CD4-positive, alpha-beta T cell treated with Interleukin-2 at 100 ng/mL for 4 hours (primary cell): ENCODE results near the gene PAX3.

Source experiments
- DNase-seq: peaks from one replicate; pipeline ENCODE4 v3.0.0-alpha.2; 2020; ENCODE audit warnings: low spot score

Gene PAX3

DNA sequence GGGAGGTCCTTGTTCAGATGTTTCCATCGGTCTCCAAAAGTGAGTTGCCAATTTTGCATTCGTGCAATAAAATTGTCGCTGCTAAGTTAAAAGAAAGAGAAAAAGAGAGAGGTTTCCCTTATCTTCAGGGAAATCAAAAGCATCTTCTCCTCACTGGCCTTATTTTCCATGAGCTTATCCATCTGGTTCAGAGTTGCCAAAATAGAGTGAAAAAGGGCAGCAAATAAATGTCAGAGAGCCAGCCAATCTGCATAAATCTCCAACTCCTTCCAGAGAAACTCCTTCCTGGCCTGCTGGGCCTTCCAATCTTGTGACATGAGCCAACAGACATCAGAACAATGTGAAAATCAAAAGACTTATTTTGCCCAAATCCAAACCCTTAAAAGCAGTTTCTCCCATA lies 28.4 kb downstream of the PAX3 start:
- DNase-seq = no peak

DNA sequence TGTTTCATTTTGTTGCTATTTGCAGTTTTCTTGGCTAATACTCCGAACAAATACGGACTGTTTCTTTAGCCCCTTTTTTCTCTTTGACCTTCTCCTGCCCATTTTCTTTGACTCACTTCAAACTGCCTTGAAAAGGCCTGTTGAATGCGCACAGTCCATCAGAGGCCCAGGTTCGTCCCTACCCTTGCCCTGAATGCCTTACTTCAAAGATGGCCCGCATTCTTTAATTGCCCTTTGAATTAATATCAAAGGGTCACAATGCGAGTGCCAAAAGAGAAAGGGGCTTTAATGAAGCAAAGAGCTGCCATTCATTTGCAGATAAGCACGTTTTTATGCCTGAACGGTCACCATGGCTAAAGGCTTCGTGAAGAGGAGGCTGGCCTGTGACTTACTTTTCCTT lies 29.7 kb downstream of the PAX3 start:
- no peak for DNase-seq

DNA sequence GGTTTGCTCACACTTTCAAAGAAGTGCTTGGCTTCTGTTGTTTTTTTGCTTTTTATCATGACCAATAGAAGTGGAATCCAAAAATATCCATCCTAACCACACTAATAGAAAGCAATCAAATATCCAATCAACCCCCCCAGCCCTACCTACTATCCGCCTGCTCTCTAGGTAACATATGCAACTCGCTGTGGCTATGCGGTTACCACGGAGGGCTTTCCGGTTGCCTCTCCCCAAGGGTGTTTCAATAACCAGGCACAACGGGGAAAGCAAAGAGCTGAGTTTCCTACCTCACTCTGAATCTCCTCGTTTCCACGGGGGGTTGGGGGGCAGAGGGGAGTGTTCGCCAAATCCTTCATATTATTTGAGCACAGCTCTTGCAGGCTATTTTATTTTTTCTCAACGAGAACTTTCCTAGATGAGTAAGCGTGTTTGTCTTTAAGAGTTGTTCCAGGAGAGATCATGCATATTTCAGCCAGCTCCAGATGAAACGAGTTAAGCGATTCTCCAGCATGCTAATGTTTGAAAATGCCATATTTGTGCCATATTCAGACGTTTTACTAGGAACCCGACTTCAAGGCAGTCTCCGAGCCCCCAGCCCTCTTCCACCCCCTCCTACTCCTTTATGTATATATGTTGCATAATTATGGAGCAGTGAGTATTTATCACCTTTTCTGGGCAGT lies 30.3 kb downstream of the PAX3 start:
- no peak for DNase-seq

DNA sequence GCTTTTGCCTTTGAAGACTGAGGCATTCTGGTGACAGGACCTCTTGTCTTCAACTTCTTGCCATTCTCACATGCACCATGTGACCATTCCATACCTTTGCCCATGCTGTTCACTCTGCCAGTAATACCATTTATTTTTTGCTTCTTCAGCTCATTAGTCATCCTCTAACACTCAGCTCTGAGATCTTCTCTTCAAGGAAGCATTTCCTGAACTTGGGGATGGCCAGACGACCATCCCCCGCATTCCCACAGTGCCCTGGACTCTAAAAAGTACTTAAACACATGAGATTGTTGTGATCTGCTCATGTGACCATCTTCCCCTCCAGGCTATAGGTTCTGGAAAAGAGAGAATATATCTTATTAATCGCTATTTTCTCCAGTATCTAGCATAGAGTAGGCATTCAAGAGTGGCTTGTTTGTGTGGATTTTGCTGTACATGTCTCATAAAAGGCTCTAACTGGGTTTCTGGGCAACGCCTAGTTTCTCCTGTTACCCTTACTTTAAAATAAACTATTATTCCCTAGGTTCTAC lies 33.9 kb downstream of the PAX3 start:
- DNase-seq = no peak

DNA sequence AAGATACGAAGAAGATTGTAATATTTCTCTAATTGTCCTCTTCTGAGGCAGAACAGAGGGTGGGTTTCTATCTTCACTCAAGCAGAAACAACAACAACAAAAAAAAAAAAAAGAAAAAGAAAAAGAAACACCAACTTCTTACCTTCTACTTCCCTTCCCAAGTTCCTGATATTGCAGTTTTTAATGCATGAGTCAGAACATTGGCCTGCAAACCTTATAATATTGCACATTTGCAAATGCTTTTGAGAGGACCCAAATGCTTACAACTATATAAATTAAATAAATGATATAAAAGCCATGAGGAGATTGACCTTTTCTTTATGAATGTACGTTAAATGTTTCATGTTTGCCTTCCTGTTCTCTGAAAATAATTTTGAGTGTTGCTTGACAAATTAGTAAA lies 37.3 kb downstream of the PAX3 start:
- DNase-seq = no peak

DNA sequence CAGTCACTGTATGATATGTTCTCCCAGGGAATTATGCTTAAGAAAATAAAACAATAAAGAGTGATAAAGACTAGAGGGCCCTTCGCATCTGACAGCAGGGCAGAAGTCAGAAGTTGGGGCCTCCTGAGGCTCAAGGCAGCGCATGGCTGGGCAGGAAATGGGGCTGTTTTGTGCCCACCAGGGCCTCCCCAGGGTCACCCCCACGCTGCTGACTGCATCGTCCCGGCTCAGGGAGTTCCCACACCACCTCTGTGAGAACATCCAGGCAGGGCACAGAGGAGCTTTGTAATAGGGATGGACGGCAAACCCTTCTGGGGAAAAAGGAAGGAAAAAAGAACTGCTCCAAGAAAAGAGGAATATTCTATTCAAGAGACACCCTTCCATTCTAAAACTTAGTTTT lies 41.2 kb downstream of the PAX3 start:
- no peak for DNase-seq

DNA sequence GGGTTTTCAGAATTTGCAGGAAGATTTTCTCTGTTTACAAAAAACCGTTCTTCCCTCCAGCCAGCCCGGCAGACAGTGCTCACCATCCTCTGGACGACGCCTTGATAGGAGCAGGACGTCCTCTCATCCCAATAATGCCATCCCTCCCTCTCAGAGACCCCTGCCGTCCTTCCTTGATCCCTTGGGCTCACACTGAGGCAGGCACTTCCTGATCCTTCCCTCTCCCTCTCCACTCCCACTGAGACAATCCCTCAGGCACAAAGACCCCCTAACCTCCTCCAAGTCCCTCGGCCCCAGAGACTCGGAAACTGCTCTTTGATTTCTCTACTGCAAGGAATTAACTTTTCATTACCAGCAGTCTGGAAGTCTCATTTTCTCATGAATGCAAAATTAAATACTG lies 42.5 kb downstream of the PAX3 start:
- DNase-seq = no peak

DNA sequence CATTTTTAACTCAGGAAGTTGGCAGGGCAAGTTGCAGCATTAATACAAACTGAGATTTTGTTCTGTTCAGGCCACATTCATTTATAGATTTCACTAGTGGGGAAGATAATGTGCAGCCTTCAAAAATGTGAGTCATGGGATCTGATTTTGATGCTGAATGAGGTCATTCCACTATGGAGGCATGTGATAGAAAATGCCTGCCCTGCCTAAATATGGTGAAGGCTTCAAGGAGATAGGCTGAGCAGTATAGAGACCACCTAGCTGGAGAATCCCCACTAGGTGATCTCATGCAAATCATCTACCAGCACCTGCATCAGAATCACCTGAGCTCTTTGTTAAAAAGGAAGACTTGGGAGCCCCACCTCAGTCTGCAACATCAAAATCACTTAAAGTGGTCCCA lies 43.7 kb downstream of the PAX3 start:
- no peak for DNase-seq

DNA sequence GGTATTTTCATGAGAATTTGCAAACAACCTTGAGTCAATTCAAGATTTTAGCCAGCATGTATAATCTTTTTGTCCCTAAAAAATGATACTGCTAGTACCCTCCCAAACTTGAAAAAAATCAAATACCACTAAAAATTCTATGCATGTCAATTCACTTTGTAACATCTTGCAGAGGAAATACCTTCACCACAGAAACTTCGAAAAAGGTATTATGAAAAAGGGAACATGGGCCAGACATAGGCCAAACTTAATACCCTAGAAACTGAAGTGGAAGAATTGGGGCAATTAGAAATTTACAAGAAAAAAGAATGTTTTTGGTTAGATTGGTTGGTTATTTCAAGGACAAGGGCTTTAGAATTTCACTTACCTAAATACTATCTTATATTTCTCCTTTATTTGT lies 48.5 kb downstream of the PAX3 start:
- no peak for DNase-seq

DNA sequence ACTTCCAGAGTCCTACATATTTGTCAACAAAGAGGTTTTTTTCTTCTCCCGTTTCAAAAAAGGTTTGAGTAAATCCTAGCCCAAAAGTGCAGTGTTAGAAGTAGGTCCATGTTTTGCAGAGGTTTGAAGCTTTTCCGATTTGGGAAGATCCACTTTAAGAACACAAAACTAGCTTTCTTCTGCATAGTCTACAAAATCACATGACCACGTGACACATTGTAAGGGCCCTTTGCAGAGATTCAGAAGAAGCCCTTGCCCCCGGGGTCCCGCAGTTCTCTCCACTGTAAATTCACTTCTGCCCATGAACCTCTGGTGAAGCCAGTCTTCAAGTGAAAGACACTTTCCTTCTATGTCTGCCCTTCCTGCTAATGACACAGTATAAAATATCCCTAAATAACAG lies 49.4 kb downstream of the PAX3 start:
- no peak for DNase-seq

DNA sequence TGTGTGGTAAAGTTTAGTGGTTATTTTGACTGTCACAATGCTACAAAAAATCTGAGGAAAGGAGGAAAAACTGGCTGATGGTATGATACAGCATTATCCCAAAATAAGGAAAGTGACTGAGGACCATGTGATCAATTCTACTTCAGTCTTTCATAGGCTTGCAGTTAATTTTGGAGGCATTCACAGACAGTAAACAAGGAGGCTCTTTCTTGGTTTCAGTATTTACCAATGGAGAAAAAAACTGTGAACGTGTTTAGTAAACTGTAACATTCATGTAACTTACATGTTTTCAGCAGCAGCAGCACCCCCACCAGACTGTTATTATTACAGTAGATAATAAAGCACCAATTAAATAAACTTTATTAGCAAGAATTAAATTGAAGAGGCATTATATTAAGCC lies 50.0 kb downstream of the PAX3 start:
- no peak for DNase-seq

DNA sequence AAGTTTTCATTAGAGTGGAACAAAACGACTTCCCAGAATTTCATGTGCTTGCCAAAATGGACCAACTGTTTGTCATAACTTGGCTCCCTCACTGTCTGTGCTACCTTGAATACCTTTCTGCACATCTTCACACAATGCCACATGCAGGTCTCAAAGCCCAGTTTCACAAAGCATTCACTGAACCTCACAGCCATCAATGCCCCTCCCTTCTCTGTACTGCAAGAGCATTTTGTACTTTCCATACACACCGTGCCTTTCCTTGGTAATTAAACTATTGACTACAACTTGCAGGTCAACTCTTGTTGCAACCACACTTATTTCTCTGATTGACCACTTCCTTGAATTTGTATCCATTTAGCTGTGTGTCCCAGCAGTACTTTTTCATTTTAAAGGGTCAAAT lies 50.5 kb downstream of the PAX3 start:
- DNase-seq = no peak

DNA sequence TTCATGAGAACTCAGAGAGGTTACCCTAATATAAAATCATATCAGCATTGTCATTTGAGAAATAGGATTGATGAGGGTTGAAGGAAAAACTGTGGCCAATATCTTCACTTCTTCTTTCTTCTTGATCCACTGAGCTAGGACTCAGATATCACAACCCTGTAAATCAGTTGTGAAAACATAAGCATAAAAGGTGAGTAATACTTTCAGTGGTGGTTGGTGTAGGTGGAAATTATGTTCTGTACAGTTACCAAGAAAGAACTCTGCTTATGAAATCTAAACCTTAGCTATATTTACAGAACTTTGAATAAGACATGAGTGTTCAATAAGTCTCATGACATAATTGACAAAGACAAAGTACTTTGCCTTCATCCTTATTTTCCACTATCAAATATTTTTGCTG lies 56.3 kb downstream of the PAX3 start:
- no peak for DNase-seq

DNA sequence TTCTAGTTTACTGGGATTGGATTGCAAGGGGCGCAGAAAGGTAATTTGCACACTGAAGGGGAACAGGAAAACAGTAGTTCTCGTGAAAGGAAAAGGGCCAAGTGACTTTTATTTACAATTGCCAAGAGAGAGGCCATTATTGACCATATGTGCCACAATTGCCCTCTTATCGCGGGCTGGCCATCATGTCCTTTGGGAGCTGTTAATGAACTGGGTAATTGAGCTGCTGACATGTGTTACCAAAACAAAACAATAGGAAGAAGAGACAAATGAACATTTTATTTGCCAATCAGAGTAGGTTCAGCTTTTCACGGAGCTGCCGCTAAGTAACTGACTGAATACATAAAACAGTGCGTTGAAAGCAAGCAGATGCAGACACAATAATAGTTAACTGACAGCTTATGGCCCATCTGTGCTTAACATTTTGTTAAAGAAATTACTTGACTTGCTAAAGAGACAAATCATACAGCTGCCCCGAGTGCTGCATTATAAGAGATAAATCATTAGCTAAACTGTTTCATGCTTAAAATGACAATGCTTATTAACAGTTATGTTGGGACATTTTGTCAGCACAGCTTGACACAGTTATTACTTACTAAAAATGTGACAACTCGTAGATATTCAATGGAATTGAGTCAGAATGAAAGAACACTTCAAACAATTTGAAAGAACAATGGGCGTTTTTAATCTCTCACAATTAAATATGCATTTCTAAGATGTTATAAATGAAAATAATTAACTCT lies 57.5 kb downstream of the PAX3 start:
- DNase-seq = no peak

DNA sequence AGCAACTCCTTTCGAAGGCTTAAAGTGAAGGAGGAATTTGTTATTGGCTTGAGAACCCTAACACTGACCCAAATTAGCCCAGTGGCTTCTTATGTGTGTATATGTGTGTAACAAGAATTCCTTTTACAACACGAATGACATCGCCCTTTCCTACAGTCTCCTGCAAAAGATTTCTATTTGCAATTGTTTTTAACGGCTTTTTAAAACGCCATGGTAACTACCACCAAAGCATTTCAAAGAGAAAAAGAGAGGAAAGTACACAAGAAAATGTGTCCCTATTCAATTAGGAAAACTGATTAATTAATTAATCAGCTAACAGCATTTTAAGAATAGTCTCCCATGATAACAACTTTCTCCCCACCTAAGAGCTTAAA lies 58.1 kb downstream of the PAX3 start:
- no peak for DNase-seq

DNA sequence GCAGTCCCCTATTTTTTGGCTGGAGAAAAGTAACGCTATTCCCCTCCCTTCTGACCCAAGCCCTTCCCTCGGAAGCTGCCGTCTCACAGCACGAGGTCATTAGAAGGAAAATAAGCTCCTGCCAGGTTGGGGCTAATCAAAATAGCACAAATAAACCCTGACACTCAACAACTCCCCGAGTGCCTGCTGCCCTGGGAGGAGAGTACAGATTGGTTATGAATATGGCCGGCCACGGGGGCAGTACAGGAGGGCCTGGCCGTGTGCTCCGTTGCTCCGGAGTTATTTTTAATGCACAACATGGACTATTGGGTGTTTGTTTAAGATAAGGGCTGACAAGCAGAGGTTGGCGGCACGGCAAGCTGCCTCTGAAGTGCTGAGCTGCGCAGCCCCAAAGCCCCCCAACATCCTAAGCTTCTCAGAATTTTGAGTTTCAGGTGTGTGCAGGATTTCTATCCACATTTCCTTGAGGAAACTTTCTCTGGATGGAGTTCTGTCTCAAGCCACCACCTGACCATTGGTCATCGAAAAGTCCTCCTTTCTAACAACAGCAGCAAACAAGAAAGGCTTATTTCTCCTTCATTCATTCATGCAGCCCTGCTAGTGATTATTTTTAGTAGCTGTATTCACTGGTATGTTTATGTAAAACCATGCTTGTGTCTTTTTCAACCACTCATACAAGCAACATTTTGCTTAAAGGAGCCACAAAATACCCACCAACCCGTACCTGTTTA lies 58.7 kb downstream of the PAX3 start:
- no peak for DNase-seq

DNA sequence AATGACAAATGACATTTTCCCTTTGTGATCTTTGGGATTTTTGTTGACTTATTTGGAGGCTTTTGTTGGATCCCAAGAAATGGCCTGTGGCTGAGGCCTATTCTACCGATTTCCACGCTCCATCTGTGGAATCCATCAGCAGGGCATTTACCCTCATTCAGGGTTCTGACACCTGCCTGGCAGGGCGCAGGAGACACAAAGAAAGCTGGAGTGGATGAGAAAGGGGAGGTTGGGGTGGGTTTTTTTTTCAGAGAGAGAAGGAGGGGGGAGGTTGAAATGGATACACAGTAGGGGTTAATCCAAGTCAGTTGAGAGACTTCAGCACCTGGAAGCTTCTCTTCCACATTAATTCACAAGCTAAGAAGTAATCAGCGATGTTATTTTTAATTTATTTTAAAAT lies 59.7 kb downstream of the PAX3 start:
- no peak for DNase-seq

DNA sequence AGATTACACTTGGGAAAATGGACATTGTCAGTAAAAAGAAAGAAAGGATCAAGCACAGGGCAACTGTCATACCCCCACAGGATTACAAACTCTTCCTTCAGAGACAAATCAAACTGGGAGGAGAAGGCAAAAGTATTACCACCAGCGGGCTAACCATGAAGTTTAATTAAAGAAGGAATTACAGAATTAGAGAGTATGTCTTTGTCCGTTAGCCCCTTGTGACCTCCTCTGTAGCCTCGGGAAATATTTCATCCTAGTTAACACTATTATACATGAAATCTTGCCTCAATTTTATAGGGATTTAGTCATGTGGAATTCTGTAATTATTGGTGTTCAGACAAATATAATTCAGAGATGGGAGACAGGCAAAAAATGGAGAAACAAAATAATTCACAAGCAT lies 60.7 kb downstream of the PAX3 start:
- DNase-seq = no peak

DNA sequence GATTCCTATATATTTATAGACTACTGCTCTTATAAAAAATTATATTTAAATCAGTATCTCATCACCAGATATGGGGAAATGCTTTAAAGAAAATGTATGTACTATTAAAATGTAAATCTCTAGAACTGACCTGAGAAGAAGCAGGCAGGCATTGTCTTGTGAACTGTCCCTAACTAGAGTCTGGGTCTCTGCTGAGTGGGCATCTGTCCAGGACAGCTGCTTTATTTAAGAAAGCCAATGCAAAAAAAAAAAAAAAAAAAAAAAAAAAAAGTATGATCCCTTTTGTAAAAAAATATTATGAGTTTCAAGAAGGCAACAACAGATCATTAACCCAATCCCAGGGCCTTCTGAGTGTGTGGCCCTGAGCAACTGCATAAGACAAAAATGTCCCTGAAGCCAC lies 66.0 kb downstream of the PAX3 start:
- no peak for DNase-seq

DNA sequence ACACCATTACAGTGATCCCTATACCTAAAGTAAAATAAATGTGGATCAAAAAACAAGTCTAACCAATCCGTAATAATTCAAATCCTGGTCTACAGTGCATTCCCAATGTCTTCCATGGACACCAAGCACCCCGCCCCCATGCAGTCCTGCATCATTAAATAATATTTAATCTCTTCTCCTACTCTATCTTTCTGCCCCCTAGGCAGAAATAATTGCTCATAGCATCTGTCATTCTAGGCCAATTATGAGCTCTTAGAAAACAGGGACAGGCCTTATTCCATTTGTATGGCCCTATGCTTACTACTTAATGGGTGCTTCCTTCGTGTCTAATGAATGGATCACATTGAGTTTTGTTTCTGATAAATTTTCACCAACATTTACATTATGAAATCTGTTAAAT lies 66.4 kb downstream of the PAX3 start:
- DNase-seq = no peak

DNA sequence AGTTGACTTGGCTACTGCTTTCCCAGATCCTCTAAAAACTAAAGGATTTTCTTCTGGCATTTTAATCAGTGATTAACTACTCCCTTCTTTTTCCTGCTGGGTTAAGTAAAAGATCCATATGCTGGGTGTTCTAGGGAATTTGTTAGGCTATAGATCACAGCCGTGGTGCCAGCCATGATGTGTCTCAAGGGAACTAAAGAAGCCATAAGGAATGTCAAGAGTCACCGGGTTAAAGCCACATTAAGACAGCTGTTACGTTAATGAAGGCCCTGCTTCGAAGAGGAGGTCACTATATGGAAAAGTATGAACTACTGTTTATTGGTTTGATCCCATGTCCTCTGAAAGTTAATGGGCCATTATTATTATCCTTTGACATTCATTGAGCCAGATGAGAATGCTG lies 70.7 kb downstream of the PAX3 start:
- DNase-seq = no peak

DNA sequence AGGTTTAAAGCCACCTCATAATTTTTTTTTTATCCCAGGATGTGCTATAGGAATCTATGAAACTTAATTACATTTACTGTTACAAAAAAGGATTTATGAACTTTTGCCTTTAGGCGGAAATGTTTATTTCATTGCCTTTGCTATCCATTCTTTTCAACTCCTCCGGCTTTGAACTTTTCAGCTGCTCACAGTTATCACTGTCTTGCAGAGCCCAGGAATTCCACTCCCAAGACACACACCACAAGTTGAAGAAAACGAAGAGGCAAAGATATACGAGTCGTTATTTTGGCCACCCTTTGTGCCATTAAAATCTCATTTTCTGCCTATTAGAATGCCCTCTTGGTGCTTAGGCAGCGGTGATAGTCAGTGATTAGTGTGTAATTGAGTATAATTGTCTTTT lies 80.0 kb downstream of the PAX3 start:
- DNase-seq = no peak

DNA sequence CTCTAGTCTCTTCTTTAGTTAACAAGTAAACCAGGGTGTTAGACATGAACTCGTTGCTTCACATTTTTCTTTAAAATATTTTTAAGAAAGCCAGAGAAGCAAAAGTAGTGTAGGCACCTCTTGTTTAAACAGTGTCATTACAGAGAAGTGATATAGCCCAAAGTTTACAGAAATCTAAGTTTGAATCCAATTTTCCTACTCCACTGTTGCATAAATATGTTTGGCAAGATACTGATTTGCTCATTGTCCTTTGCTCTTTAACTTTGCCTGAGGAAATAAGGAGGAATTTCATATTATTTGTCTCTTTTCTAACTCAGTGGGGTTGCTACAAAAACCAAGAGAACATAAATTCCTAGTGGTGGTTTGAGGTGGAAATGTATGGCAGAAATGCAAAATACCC lies 81.1 kb downstream of the PAX3 start:
- no peak for DNase-seq
